GM20431 (cell line): ENCODE measurements around the gene ZNF195.
"Not testable (repeated sequence)": the region's sequence is repeated elsewhere in the genome, so short reads cannot be mapped to it uniquely, and the experiment has no call there.

Experiments used
- in situ Hi-C: fragments of 300-500 bp; cut with MseI, MboI; formaldehyde crosslinking; loops from one replicate; pipeline ENCODE4 v1.15.0; 2020; ENCODE audit warnings: low sequenced_read_pairs; ENCODE audit not compliant: unreplicated experiment

Gene ZNF195

GRCh38 chr11:3357994-3358676 is 20.8 kb downstream of the ZNF195 start:
- in situ Hi-C loops, result no loop called here

GRCh38 chr11:3357302-3357701 is 21.6 kb downstream of the ZNF195 start:
- in situ Hi-C loops, result no loop called here

- in situ Hi-C loops, result no loop called here
These were observed 22.1 kb downstream of the ZNF195 start for GRCh38 chr11:3356858-3357257.

- in situ Hi-C loops, result no loop called here
These were observed 25.9 kb downstream of the ZNF195 start for GRCh38 chr11:3353066-3353465.

GRCh38 chr11:3347127-3347526 is 31.8 kb downstream of the ZNF195 start:
- in situ Hi-C loops, result no loop called here

GRCh38 chr11:3346587-3346986 is 32.4 kb downstream of the ZNF195 start:
- in situ Hi-C loops, result no loop called here

GRCh38 chr11:3345736-3346135 is 33.2 kb downstream of the ZNF195 start:
- in situ Hi-C loops, result no loop called here

GRCh38 chr11:3344327-3345174 is 34.4 kb downstream of the ZNF195 start:
- in situ Hi-C loops, result no loop called here

- in situ Hi-C loops, result no loop called here
These were observed 36.2 kb downstream of the ZNF195 start for GRCh38 chr11:3342709-3343108.

GRCh38 chr11:3341298-3341697 is 37.6 kb downstream of the ZNF195 start:
- in situ Hi-C loops, result no loop called here

GRCh38 chr11:3340025-3340424 is 38.9 kb downstream of the ZNF195 start:
- in situ Hi-C loops, result no loop called here

- in situ Hi-C loops, result no loop called here
These were observed 39.7 kb downstream of the ZNF195 start for GRCh38 chr11:3339340-3339624.

- in situ Hi-C loops, result no loop called here
These were observed 40.2 kb downstream of the ZNF195 start for GRCh38 chr11:3338569-3339339.

GRCh38 chr11:3336420-3336819 is 42.5 kb downstream of the ZNF195 start:
- in situ Hi-C loops, result not testable (repeated sequence)

- in situ Hi-C loops, result not testable (repeated sequence)
These were observed 45.8 kb downstream of the ZNF195 start for GRCh38 chr11:3333157-3333556.

- in situ Hi-C loops, result not testable (repeated sequence)
These were observed 47.9 kb downstream of the ZNF195 start for GRCh38 chr11:3331078-3331477.

- in situ Hi-C loops, result not testable (repeated sequence)
These were observed 48.9 kb downstream of the ZNF195 start for GRCh38 chr11:3330064-3330463.

- in situ Hi-C loops, result not testable (repeated sequence)
These were observed 50.4 kb downstream of the ZNF195 start for GRCh38 chr11:3328503-3328902.

- in situ Hi-C loops, result not testable (repeated sequence)
These were observed 52.5 kb downstream of the ZNF195 start for GRCh38 chr11:3326450-3326849.

GRCh38 chr11:3324724-3325123 is 54.2 kb downstream of the ZNF195 start:
- in situ Hi-C loops, result not testable (repeated sequence)
